COR-L47 (cell line): ENCODE results near the gene C2CD3.
A peak's percentile ranks its signal among the peaks of the same experiment; 100 is the strongest.

Source experiments
- DNase-seq: peaks from one replicate; lab custom pipeline; 2025; lab: John Stamatoyannopoulos, UW

The C2CD3 gene, protein sequence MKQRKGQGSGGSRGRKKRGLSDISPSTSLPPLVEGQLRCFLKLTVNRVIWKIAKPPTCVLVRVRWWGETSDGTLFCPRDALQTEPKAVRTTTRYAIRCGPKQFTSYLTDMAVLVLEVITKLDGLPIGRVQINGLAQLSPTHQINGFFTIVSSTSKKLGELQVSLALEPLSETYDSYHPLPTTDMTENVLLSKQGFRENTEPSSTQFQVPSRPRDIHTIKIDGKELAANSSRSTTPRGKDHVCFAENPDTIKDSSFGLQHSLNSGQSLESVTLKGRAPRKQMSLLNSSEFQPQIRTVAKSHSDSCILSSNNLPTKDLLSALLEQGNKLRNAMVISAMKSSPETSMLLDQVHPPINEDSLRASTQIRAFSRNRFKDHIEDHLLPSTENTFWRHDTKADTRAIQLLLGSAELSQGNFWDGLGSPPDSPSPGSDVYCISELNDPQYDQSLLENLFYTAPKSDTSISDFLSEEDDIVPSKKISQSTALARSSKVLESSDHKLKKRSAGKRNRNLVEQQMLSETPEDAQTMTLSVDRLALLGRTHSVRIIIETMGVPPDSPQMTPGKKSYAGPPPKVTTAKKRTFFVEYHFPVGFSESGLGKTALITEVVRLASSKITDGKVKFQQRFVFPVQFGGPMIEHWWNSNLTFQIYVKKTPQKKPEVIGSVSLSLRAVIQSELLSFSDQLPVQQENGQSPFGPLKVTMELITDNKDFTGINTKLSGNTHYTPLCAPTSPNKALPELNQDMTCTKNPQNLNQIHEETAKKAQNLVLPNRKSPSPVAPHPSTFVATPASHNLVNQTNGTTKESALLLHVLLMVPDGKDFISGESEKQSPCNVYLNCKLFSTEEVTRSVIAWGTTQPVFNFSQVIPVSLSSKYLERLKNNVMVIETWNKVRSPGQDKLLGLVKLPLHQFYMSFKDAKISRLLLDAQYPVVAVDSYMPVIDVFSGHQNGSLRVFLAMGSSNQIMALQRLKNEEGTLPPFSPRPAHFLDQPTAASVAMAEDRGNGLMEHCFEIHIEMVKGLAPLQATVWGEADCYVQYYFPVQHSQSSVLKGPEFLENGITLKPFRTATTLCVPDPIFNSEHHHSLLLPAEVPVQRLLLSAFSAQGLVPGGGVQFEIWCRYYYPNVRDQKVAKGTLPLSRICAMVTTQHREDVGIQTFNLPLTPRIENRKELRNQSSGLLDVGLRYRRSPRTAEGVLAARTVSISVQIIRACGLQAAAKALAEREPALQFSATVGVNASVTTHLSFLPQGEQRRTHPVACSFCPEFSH (N-terminal part only)

DNA sequence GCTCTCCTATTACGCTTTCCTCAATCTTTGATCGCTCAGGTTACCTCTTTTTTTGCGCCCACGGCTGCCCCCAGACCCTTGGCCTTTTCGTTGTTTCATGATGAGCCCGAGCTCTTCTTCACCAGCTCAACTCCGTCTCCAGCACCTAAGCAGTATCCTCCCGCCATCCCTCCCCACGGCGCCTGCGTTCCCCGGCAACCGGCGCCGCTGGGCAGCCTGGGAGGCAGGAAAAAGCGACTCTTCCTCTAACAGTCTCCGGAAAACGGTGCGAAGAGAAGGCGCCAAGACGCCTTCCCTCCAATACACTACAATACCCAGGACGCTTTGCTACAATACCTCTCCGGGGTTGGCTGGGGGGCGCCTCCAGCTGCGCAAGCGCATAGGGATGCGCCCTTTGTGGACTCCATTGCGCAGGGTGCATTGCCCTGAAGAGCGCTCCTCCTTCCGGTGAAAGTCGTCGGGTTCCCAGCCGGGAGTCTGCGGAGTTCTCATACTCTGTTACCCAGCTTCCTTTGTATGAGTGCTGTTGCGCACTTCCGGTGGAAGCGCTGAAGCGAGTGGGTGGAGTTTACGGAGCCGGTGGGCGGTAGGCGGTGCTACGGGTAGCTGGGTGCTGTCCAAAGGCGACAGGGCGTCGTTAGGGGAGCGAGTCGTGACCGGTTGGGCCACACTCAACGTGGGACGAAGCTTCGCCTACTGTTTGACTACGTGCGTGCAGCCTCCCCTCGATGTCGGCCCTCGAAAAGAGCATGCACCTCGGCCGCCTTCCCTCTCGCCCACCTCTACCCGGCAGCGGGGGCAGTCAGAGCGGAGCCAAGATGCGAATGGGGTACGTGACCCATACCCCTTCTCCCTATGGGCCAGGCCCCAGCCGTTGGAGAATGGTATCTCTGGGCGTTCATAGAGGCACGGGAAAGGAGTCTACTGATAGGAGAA lies at the start of gene C2CD3, which contains the start of gene PPME1:
TSS of gene C2CD3 (minus strand) at position 309 of the 936 bp plus-strand sequence. CDS start at position 99, 210 bp downstream.
TSS of gene PPME1 (plus strand) at position 596 of the 936 bp plus-strand sequence. CDS start at position 729, 133 bp downstream.
- peak; percentile 99 for DNase-seq

DNA sequence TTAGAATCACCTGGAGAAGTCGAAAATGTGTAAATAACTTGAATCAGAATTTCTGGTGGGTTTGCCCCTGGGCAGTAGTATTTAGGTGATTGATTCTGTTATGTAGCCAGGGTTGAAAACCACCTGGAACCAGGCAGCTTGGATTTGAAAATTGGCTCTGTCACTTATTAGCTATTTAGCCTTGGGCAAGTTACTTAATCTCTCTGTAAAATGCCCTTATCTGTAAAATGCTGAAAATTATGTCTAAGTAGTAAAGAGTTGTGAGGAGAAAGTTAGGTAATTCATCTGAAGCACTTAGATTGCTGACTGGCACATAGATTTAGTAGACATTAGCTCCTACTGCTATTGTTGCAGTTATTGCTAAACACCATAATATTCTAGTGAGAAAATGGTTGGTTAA lies 49.6 kb upstream of the C2CD3 start:
- DNase-seq = no peak

DNA sequence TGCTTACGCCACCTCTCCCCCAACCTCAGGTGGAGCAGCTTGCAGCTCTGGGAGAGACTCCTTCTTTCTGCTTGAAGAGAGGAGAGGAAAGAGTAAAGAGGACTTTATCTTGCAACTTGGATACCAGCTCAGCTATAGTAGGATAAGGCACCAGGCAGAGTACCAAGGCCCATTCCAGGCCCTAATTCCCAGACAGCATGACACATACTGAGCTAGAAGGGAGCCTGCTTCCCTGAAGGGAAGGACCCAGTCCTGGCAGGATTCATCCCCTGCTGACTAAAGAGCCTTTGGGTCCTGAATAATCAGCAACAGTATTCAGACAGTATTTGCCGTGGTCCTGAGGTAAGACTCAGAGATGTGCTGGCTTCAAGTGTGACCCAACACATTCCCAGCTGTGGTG lies 41.7 kb upstream of the C2CD3 start:
- no peak for DNase-seq

DNA sequence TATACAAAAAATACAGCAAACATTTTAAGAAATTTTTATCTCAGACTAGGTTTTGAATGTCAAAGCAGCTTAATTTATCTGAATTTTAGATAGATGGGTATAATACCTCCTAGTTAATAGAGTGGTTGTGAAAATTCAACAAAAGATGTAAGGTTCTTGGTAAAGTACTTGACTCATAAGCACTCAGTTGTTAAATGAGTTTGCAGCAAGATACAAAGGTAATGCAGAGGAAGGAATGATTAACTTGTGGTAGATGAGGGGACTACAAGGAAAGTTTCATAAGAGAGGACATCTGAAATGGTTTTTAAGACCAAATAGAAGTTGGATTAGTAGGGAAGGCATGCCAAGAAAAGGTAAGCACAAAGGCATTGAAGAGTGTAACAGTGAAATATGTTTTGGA lies 37.7 kb upstream of the C2CD3 start:
- DNase-seq = no peak

DNA sequence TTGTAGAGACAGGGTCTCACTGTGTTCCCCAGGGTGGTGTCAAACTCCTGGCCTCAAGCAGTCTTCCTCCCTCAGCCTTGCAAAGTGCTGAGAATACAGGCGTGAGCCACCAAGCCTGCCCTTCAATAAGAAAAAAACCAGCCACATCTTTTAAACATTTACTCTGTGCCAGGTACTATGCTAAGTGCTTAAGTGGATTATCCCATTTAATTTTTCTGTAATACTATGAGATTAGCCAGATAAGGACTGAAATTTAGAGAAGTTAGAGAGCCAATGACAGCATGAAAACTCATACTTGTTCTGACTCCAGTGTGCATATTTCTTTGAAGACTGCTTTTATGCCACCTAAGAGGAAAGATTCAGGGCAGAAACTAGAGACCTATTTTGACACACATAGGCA lies 35.9 kb upstream of the C2CD3 start:
- no peak for DNase-seq

DNA sequence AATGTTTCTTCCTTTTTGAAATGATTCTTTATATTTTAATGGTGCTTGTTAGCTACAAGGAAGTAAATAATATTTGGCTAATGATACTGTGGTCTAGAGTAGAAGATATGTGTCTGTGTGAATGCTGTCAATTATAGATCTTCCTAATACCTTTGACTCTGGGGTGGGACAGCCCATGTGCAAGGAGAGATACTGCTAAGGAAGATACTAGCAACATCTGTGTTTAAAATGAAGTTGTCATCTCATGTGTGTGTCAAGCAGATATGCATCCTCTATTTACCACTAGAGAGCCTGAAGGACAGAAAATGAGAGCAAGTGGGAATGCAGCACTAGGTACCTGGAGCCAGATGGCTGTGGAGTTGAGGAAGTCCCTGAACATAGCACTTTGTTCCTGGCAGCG lies 34.4 kb upstream of the C2CD3 start:
- DNase-seq = no peak

DNA sequence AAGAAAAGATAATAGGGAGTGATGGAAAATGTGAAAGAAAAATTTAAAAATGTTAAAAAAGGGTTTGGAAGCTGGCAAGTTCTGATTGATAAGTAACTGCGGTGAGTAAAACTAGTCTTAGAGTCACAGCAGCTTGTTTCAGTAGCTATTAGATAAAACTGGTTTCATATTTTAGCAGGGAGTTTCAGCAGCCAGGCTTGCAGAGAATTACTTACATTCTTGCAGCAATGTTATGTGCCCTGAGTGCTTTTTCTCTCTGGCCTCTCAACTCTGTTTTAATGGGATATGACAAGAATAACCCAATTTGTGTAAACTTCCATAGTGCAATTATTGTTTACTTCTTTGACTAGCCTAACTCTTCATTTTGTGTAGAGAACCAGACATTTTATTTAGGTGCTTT lies 33.9 kb upstream of the C2CD3 start:
- DNase-seq = no peak

DNA sequence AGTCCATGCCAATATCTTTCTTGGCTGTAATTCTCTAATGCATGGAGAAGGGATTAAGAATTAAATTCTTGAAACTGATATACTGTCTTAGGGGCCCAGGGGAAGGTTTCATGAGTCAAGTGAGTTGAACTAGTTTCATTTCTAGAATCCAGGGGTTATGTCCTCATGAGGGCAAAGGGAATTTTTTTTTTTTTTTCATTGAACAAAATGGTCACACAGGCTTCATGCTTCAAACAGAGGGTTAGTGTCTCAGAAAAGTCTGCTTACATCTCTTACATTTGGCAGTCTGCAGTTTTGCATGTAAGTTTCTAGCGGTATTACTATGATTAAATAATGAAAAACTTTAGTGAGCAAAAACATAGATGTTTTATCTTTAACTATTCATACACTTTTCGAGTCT lies 33.2 kb upstream of the C2CD3 start:
- no peak for DNase-seq

DNA sequence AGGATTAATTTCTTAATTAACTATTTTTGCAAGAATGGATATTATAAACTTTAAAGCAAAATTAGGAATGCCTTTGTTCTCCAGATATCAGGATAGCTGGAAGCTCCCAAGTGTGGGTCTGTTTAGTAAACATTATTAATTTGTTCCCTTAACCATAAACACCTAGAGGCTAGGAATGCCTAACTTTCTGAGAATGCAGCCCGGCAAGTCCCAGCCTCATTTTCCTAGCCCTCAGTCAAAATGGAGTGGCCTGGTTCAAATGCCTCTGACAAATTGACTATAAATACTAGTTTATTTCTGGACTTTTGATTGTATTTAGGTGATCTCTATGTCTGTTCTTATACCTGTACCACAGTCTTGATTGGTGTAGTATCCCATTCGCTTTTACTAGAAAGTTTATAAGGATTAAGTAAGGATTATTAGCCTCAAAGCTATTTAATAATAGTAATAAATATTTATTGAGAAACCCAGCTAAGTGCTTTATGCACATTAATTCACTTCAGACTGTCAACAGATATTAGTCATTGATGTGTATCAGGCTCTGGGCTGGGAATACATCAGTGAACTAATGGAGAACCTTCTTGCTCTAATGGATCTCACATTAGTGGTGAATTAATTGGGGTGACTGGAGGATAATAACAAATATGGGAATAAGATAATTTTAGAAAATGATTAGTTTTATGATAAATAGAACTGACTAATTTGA lies 26.1 kb upstream of the C2CD3 start:
- DNase-seq = no peak

DNA sequence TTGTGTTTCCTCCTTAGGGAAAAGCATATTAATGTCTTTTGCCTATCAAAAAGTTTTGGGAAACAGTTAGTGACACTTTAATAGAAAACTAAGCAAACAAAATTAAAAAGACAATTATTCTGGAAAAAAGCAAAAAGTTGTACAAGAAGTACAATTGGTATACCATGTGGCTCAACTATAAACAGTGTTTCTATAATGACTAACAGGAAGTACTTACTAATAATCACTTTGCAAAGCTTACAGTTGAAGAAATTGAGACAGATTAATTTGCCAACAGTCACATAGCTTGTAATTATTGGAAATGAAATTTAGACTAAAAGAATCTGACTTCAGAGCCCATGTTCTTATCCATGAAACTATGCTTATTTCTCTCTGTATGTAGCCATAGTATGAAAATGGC lies 25.0 kb upstream of the C2CD3 start:
- DNase-seq = no peak

DNA sequence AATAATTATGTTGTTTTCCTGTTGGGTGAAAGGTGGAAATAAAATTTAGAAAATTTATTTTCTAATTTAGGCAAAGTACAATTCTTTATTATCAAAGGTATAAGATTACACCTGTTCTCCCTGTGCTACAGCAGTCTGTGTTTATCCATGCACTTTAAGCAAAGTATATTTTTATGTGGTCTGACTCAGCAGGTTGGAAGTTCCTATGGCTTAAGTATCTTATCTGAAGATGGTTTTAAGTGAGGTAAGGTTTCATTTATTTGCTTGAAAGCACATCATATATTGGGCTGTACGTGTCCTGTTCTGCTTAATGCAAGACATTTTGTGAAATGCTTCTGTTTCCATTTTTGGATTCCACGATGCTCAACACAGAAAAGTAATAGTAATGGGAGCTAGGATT lies 14.9 kb upstream of the C2CD3 start:
- no peak for DNase-seq

DNA sequence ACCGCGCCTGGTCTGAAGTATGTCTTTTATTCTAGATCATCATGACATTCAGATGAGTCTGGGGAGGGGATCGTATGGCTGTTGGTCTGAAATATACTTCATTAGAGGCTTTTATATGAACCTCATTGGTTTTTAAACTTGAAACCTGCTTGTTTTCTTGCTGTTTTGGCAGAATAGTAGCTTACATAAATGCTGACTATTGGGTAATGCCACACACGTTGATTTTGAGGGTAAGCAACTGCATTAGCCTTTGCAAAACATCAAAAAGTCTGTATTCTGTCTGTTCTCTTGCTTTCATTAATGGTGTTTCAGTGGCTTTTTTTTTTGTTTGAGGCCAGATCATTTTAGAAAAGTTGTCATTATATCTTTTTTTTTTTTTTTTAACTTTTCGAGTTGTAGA lies 14.5 kb upstream of the C2CD3 start:
- no peak for DNase-seq

DNA sequence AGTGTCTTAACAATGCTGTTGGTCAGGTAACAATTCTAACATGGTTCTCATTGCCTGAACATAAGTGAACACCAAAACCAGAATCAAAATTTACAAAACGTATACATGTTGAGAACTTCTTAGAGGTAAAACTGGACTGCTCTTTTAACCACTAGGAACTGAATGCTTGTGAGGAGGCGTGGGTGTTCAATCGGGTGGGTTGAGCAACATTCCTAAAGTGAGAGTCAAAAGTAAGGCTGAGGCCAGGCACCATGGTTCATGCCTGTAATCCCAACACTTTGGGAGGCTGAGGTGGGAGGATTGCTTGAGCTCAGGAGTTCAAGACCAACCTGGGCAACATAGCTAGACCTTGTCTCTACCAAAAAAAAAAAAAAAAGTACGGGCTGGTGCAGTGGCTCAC lies 11.8 kb upstream of the C2CD3 start:
- DNase-seq = no peak

DNA sequence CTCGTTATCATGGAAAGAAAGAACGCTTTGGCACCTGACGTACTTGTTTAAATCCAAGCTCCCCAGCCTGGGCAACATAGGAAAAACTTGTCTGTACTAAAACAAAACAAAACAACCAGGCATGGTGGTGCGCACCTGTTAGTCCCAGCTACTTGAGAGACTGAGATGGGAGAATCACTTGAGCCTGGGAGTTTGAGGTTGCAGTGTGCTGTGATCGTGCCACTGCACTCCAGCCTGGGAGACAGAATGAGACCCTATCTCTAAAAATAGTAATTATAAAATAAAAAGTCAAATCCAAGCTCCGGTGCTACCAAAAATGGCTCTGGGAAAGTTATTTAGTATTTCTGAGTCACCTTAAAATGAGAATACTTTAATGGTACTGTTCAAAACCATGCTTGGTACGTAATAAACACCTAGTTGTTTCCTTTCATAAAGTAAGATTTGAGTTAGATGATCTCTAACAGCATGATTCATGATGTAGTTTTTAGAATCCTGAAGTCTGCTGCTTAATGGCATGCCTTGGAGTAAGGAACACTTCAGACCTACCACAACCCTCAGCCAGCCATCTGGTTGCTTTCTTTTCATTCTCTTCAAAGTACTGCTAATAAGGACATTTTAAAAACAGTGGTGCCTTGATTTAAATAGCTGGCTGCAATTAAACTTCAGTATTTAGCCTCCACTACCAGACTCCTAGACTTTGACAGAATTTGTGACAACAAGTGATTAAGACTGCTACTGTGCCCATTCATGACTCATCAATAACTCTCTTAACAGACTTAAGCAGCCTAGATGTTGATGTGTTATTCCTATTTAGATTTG lies 8.6 kb upstream of the C2CD3 start:
- DNase-seq = no peak

DNA sequence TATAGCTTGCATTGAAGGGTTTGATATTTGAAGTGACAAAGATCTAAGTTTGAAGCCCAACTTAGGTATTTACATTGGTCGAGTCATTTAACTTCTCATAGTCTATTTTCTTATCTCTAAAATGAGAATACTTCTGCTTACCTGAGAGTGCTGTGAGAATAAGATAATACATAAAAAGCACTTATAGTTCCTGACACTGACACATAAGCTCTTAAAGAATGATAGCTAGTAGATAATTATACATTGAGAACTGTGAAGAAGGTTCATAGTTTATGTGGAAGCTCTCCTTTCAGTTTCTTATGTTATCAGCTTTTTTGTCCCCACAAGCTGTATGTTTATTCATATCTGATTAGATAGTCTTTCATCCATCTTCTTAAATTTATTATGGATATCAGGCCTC lies 5.1 kb upstream of the C2CD3 start:
- no peak for DNase-seq

DNA sequence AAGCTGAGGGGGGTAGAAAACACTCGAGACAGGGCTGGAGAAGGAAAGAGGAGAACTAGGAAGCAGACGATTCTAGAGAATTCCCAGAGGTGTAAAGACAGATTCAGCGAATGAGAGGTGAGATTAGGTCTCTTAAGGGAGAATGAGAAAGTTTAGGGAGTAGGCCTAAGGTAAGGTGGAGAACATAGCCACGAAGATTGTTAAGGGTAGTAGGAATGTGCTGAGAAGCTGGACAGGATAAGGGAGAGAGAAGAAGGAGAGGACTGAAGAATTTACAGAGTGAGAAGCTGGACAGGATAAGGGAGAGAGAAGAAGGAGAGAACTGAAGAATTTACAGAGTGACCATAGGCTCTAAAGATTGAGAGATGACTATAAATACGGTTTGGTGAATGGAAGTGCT lies 1.2 kb upstream of the C2CD3 start:
- no peak for DNase-seq

DNA sequence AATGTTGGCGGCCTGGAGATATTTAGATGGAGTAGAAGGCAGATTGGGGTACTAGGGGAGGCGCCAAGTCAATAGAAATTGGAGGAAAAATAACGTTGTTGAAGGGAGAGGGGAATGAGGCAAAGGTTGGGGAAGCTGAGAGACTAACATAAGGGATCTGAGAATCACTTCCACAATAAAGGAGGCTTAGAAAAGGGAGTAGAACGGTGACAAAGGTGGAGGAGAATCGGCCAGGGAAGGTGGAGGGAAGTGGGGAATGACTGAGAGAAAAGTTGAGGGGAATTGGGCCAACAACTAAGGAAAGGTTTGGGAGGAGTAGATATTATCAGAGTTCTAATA lies 797 bp upstream of the C2CD3 start:
- no peak for DNase-seq

DNA sequence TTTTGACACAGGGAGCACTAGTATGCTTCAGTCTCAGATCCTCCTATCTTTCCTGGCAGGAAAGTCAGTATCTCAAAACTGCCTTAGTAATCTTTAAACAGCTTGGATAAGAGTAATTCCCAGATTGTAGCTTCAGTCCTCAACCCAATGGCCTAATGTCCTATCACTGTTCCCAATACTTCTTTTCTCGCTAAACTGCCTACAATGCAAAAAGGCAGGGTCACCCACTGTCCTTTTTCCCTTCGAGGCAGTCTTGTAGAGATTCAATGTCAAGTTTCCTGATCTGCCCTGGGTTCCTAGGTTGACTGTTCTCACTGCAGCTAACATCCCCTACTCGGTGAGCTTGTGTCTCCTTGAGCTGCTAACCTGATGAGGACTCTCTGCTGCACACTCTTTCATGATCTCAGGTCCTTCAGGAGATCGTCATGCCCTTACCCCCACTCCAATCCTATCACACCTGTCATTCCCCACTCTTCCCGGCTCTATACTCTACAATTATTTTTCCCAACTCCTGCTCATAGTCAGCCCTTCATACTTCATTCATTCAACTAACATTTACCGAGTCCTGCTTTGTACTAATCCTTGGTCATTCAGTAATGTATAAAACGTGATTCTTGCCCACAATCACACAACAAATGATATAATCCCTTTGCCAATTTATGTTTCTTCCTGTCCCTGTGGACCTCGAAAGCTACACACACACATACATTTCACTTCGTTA lies 904 bp downstream of the C2CD3 start:
- no peak for DNase-seq

DNA sequence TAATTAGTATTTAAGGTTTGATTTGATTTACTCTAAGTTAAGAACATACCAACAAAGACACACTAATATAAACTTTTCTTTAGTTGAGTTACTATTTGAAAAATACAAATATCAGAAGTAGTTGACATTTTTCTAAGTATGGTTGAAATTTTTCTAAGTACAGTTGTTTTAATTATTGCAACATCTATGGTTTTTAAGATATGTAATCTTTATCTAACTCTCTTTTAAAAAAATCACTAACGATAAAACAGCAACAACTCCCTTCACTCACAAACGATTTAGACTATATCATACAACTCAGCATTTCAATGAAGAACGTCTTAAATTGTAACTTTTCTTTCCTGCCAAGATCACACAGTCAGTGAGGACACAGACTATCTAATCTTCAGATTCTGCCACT lies 2.0 kb downstream of the C2CD3 start:
- no peak for DNase-seq
